Activated CD8-positive, alpha-beta memory T cell treated with anti-CD3 and anti-CD28 coated beads for 24 hours (primary cell): ENCODE results near the gene MTHFS.

Experiments
- DNase-seq: peaks from one replicate; pipeline ENCODE4 v3.0.0-alpha.2; 2020

The MTHFS gene

GRCh38 chr15:79804838-79805237, 92.0 kb downstream of the MTHFS start:
- DNase-seq = no peak

- no peak for DNase-seq
These were observed 98.5 kb downstream of the MTHFS start for GRCh38 chr15:79798311-79798710.
